Effector CD4-positive, alpha-beta T cell (primary cell): Measurements from ENCODE around the gene PPIH.
"Not testable (repeated sequence)": the region's sequence is repeated elsewhere in the genome, so short reads cannot be mapped to it uniquely, and the experiment has no call there.

ENCODE experiments used
- DNase-seq: peaks from one replicate; pipeline ENCODE4 v3.0.0-alpha.2; 2020

PPIH gene

DNA sequence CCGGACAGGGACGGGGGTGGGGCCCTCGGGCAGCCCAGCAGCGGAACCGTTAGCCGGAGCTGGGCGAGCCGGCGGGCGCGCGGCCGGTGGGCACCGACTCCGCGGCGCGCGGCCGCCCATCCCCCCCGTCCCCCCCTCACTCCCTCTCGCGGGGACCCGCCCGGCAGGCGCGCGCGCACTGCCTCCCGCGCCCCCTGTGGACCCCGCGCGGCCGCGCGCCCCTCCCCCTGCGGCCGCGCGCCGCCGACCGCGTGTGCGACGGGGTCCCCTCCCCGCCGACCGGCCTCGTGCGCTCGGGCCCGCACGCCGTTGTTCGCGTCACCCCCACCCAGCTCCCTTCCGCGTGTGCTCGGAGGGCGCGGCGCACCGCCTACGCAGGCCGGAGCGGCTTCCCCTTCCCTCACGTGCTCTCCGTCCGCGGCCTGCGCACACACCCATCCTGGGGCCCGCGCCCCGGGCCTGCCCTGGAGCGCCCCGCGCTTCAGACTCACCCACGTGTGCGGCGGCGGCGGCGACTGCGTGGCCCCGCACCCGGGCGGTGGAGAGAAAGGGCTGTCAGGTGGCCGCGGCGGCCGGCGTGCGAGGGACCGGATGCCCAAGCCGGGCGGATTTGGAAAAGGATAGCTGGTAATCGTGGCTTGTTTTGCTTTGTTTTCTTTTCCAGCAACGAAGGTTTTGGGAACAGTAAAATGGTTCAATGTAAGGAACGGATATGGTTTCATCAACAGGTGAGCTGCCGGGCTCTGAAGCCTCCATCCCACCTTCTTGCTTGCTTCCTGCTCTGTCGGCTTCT is 24.7 kb downstream of the PPIH start:
- peak; percentile 56 for DNase-seq

DNA sequence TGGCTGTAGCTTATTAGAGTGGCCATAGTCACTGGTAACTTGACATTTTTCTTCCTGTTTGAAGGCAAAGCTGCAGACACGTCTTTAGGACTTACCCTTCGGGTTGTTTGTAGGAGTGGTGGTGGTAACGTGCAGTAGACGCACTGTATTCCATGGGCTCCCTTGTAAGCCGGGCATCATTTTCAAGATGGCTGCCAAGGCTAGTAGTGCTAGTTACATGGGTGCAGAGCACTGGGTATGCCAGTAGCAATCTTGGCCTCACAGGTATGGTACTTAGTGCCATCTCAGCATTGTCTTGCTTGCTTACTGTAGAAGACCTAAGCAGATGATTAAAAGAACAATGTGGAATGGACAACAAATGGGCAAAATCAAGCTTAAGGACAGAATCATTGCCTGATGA is 25.9 kb downstream of the PPIH start:
- DNase-seq, result no peak

DNA sequence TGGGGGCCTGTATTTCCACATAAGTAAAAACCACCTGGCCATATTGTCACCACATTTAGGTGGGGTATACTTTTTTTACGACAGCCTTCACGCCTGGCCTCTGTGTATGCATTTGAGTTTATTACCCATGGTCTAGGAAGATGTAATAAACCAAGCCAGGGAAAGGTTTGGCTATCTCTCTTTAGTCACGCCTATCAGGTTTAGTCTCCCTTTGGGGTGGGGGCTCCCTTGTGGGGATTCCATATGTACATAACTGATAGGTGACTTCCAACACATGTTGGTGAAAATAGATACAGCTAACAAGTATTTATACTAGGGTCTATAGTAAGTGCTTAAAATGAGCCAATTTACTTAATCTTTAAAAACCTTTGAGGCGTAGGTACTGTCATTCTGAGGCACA is 28.2 kb downstream of the PPIH start:
- no peak for DNase-seq

DNA sequence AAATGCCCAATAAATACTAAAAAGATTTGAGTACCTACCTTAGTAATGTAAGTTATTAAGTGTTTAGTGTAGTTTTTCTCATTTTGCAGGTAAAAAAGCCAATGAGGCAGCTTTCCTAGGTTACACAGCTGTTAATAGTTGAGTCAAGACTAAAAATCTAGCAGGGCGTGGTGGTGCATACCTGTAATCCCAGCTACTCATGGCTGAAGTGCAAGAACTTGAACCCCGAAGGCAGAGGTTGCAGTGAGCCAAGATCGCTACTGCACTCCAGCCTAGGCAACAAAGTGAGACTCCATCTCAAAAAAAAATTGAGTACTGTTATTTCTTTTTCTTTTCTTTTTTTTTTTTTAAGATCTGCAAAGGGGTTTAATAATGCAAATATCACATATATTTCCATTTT is 31.7 kb downstream of the PPIH start:
- no peak for DNase-seq

DNA sequence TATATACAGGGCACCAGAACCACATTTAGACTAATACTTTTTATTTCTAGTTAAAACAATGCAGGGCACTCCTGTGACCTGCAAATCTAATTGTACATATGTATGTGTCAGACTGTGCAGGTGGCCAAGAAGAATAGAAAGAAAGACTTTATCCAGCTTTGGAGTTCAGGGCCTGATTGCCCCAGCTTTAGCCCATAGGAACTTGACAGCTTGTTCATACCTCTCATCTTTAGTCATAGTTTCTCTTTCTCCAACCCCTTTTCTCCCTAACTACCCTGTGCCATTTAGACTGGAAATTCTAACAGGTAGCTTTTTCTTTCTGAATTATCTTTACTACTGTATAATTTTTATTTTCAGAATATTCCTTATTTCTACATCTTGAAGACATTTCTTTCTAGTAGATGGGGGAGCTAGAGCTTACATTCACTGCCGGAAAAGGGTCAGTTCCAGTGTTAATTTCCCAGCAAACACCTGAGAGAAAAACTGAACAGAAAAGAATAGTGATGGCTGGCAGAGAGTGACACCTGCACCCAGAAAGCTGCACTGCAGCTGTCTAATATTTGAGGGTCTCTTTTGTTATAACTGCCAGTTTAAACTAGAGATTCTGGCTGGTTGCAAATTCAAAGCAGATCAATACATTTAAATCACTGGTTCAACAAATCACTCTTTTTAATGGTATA is 32.4 kb downstream of the PPIH start:
- no peak for DNase-seq

DNA sequence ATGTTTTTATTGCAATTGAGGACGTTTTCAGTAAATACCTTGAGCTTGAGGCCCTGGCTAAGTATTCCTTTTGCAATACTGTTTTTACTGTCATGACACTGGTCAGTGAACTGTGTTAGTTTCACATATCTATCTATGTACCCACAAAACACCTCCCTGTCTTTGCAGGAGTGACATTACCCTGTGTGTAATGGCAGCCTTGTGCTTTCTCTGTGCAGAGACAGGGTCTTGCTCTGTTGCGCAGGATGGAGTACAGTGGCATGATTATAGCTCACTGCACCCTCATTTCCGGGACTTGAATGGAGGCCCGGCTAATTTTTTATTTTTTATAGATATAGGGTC is 32.9 kb downstream of the PPIH start:
- no peak for DNase-seq

DNA sequence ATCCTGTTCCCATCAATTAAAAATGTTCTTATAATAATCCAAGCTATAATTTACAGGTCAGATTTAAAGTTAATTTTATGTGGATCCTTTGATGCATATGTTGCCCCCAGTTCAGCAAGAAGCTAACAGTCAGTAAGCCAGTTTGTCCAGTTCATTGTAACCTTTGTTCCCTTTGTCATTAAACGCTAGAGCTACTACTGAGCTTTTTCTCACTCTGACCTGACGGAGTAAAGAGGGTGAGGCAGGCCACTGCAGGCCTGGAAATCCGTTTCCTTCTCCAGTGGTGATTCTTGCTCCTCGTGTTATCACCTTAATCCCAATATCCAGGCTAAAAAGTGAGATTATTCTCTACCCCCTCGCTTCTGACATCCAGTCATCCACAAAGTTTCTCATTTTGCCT is 34.2 kb downstream of the PPIH start:
- no peak for DNase-seq

DNA sequence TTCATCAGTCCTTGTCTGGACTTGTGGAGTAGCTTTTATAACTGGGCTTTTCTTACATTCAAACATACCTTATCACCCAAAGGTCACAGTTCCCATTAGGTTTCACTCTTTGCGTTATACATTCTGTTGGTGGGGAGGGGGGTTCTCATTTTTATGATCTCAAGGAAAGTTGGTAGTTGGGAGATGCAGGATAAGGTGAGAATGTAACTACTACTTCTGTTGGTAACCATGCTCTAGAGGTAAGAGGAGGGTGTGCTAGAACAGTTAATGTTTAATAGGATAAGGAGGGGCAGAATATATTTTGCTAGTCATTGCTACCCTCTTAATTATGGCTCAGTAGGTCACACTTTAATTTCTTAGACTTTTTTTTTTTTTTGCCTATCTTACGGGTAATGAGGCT is 34.7 kb downstream of the PPIH start:
- DNase-seq, result no peak

DNA sequence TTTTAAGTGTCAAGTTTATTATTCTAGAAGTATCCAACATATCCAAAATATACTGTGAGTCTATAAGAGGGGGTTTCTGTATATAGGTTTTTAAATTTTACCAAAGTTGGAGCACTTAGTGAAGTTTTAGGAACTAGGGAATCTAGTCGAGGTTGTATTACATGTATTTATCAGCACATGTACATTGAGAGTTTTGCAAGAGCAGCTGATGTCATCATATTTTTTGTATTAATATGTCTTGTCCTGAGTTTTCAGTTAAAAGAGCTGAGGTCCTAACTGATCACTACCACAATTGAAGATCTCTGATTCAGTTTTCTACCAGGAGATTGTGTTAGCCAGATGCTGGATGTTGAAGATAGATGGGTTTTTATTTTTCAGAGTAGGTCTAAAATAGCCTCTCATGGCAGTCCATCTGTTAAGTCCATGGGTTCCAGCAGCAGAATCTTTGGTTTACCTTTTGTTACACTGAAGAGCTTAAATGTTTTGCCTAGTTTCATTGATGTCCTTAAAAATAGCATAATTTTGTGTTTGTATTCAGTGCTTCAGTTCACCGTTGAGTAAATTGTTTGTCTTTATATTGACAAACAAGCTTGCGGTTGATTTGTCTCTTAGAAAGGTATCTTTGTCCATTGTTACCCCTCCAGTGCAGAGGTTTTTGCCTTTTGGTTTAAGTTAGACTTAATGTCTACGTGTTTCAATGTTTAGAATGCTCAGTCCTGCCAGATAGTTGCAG is 40.0 kb downstream of the PPIH start:
- no peak for DNase-seq

DNA sequence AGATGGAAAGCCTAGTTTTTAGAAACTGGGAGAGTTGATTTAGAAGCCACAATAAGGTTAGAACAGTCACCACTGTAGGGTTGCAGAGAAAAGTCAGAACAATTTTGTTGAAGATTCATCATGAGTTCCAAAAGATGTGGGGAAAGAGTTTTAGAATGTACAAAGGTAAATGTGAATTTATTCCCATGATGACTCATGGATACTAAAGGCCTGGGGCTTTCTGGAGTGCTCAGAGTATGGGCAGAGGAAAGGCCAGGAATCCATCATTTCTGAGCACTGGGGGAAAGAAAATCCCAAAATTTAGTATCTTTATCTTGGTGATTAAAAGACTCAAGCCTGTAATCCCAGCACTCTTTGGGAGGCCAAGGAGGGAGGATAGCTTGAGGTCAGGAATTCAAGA is 41.8 kb downstream of the PPIH start:
- no peak for DNase-seq

DNA sequence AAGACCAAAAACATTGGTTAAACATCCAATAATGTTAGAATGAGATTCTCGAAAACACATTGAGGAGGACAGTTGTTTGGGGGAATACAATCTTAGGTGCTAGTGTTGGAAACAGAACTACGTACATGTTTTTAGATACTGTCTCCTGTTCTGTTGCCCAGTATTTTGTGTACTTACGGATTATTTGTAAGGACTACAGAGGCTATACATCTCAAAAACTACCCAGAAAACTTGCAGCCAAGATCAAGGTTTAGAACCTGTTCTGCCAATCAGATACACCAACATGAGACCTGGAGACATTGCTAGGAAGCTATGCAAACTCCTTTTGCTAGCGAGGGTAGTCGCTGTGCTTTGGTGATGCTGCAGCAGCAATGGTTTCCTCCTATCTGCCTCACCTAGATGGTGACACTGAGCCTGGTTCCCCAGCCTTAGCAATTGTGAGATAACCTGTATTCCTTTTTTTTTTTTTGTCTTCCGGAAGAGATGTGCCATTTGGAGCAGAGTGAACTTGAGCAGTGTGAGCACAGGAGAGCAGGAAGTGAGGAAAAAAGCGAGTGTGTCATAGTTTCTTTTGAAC is 45.8 kb downstream of the PPIH start:
- DNase-seq, result no peak

DNA sequence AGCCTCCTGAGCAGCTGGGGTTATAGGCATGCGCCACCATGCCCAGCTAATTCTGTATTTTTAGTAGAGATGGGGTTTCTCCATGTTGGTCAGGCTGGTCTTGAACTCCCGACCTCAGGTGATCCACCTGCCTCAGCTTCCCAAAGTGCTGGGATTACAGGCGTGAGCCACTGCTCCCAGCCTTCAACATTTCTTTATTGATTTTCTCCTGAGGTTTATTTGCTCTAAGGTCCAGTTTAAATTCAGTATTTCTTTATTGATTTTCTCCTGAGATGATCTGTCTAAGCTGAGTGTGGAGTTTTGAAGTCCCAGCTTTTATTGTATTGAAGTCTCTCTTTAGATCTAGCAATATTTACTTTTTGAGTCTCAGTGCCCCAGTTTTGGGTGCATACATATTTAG is 54.6 kb downstream of the PPIH start:
- not testable (repeated sequence) for DNase-seq

DNA sequence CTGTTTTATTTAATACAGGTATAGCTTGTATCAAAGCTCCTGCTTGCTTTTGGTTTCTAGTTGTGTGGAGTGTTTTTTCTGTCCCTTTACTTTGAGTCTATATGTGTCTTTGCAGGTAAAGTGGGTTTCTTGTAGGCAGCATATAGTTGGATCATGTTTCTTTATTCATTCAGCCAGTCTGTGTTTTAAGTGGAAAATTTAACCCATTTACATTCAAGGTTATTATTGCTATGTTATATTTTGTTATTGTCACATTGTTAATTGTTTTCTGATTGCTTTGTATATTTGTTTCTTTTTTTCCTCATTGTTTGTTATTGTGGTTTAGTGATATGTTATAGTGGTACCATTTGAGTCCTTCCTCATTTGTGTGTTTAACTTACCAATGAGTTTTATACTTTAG is 55.1 kb downstream of the PPIH start:
- DNase-seq, result no peak

DNA sequence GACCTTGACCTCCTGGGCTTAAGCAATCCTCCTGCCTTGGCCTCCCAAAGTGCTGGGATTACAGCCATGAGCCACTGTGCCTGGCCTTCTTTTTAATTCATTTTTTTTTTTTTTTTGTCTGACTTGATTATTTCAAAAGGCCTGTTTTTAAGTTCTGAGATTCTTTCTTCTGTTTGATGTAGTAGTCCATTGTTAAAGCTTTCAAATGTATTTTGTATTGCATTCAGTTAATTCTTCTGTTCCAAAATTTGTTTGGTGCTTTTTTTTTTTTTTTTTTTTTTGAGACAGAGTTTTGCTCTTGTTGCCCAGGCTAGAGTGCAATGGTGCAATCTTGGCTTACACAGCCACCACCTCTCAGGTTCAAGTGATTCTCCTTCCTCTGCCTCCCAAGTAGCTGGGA is 56.2 kb downstream of the PPIH start:
- DNase-seq, result not testable (repeated sequence)

DNA sequence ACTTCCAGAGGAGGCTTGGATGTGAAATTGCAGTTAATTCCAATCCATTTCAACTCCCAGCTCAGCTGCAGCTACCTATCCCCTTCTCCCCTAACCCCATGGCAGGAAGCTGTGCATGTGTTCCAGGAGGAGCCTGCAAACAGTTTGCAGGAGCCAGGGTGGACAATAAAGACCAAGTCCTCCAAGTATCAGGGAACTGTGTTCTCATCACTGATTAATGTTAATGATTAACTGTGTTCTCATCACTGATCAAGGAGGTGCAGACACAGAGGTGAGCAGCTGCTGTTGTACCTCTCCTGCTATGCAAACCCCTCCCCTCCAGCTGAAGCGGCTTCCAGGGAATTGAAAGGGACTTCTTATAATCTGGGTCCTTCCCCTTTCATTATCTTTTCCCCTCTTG is 62.6 kb downstream of the PPIH start:
- no peak for DNase-seq

DNA sequence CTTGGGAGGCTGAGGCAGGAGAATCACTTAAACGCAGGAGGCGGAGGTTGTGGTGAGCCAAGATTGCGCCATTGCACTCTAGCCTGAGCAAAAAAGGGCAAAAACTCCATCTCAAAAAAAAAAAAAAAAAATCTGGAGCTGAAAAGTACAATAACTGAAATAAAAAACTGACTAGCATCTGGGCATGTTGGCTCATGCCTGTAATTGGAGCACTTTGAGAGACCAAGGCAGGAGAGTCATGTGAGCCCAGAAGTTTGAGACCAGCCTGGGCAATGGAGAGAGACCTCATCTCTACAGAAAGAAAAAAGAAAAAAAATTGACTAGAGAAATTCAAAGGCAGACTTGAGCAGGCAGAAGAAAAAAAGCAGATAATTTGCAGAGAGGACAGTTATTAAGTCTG is 63.7 kb downstream of the PPIH start:
- no peak for DNase-seq

DNA sequence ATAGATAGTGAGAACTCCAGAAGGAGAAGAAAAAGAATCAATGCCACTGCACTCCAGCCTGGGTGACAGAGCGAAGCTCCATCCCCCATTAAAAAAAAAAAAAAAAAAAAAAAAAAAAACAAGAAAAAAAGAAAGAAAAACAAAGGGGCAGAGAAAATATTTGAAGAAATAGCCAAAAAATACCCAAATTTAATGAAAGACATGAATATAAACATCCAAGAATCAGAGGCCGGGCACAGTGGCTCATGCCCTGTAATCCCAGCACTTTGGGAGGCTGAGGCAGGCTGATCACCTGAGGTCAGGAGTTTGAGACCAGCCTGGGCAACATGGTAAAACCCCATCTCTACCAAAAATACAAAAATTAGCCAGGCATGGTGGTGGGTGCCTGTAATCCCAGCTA is 64.2 kb downstream of the PPIH start:
- not testable (repeated sequence) for DNase-seq

DNA sequence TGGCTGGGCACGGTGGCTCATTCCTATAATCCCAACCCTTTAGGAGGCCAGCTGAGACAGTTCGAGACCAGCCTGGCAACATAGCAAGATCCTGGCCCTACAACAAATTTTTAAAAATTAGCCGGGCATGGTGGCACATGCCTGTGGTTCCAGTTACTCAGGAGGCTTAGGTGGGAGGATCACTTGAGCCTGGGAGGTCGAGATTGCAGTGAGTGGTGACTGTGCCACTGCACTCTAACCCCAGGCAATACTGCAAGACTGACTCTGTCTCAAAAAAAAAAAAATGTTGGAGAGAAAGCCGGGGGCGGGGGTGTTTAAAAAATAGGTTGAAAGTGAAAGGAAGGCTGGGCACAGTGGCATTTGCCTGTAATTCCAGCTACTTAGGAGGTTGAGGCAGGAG is 65.3 kb downstream of the PPIH start:
- no peak for DNase-seq

DNA sequence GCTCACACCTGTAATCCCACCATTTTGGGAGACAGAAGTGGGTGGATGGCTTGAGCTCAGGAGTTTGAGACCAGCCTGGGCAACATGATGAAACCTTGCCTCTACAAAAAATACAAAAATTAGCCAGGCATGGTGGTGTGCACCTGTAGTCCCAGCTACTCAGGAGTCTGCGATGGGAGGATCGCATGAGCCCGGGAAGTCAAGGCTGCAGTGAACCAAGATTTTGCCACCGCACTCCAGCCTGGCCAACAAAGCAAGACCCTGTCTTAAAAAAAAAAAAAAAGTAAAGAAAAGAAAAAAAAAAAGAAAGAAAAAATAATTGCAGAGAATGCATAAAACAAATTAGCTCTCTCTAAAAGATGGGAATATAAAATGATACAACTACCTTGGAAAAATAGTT is 67.6 kb downstream of the PPIH start:
- not testable (repeated sequence) for DNase-seq
